Esophagus muscularis mucosa (tissue), 4 donors: ENCODE data around the gene S100Z. TPM values are rescaled to one million over a fixed set of nuclear protein-coding genes. Genes with fewer than 3 reads are reported as not detected.

Source experiments
- DNase-seq: peaks from one replicate; pipeline ENCODE4 v3.0.0-alpha.2; 2017; ENCODE audit errors: extremely low spot score
- H3K27ac ChIP-seq, 4 donors: fragments of 200-600 bp; sonication (generic); replicated peaks in 1 of 4; 1 replicate in 3 of 4; 2 replicates in 1 of 4; pipeline ENCODE4 v1.5.1; 2016 to 2019; ENCODE audit warnings: mild to moderate bottlenecking in 1 of 4
- H3K27me3 ChIP-seq, 4 donors: fragments of 200-600 bp; sonication (generic); one replicate each; pipeline versions ENCODE4 v1.5.1 to v1.6.0; 2016 to 2019
- H3K36me3 ChIP-seq, 4 donors: fragments of 200-600 bp; sonication (generic); one replicate each; pipeline ENCODE4 v1.5.1; 2016 to 2019
- H3K4me1 ChIP-seq, 4 donors: fragments of 200-600 bp; sonication (generic); one replicate each; pipeline ENCODE4 v1.5.1; 2016 to 2019
- H3K4me3 ChIP-seq, 4 donors: fragments of 200-600 bp; sonication (generic); 1 replicate in 2 of 4; 2 replicates in 2 of 4; pipeline ENCODE4 v1.5.1; 2016 to 2019; ENCODE audit warnings: mild to moderate bottlenecking in 4 of 4, moderate library complexity in 1 of 4
- H3K9me3 ChIP-seq, 4 donors: fragments of 200-600 bp; sonication (generic); 1 replicate in 3 of 4; 2 replicates in 1 of 4; pipeline ENCODE4 v1.5.1; 2016 to 2019
- EP300 ChIP-seq: sonication (generic); formaldehyde crosslinking; IDR thresholded peaks from one replicate; pipeline ENCODE4 v1.6.1; 2017; ENCODE audit warnings: antibody characterized with exemption
- POLR2A ChIP-seq: fragments of 450-650 bp; IDR thresholded peaks from one replicate; pipeline ENCODE4 v1.6.1; 2017; ENCODE audit warnings: antibody characterized with exemption, moderate library complexity, mild to moderate bottlenecking, low read depth
- POLR2AphosphoS5 ChIP-seq, 2 donors: sonication (generic); formaldehyde crosslinking; IDR thresholded peaks; one replicate each; pipeline ENCODE4 v1.6.1; 2017; ENCODE audit warnings: antibody characterized with exemption in 2 of 2
- WGBS: methylation state at CpG from one replicate; pipeline ENCODE4 v1.1.5; 2018; 5-methylcytosine and 5-hydroxymethylcytosine counted together
- intact Hi-C: fragments of 100-400 bp; cut with DNase I; formaldehyde crosslinking; loops from one replicate; pipeline ENCODE4 v1.15.1; 2023
- total RNA-seq, 4 donors: library from RNA; depleted of rRNA; stranded (reverse); fragments of >200 nt; gene quantifications; one replicate each; pipeline versions ENCODE4 v1.1.0 to v1.2.1, GENCODE V29; 2016
- TF ChIP-seq, protein P1 (sequence below), 3 experiments: fragments of 200-600 bp in 2 of 3; fragments of 450-650 bp in 1 of 3; sonication (generic) in 2 of 3; IDR thresholded peaks; one replicate each; pipeline ENCODE4 v1.5.1; 2017 to 2019; ENCODE audit warnings: antibody characterized with exemption in 3 of 3, mild to moderate bottlenecking in 2 of 3, moderate library complexity in 1 of 3

Gene S100Z
- total RNA-seq, result not detected

DNA sequence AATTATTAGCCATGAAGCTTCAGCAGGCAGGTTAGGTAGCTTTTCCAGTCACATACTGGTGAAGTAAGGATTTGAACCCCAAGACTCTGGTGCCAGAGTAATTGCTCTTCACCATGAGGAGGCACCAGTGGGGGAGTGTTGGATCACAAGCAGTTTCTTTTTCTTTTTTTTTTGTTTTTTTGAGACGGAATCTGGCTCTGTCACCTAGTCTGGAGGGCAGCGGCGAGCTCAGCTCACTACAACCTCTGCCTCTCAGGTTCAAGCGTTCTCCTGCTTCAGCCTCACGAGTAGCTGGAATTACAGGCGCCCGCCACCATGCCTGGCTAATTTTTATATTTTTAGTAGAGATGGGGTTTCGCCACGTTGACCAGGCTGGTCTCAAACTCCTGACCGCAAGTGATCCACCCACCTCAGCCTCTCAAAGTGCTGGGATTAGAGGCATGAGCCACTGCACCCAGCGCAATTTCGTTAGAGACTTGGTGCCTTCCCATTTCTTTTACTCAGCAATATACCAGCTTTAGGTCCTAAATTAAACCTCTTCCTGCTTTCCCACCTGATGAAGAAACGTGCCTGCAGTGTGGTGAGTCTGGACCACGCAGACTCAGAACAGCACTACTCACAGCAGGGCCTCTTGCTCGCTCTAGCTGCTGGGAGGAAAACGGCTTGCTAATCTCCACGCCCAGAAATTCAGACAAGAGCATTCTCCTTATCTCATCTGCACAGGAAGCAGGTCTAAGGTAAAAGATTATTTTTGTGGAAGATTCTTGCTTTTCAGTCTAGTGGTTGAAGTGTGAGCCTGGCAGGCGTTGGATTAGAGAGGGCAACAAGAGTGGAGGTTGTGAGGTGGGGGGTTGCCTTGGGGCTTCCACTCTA is at the start of gene S100Z:
TSS of gene S100Z (plus strand) at position 596 of the 873 bp plus-strand sequence. CDS start 25,346 bp downstream, outside the sequence.
- H3K27me3 ChIP-seq, result no peaks in the 10 kb centered on the region
- H3K36me3 ChIP-seq, result no peaks in the 10 kb centered on the region
- H3K4me1 ChIP-seq, result no peaks in the 10 kb centered on the region
- no peak for DNase-seq
- intact Hi-C loops, result no loop called here
- 80% methylated on average over 18 of the region's 18 CpGs for WGBS
- no peaks in the 10 kb centered on the region for H3K9me3 ChIP-seq
- no peak within 1 kb of the TSS for H3K4me3 ChIP-seq
- TF ChIP-seq POLR2A, result no peak
- TF ChIP-seq POLR2AphosphoS5 (IDR thresholded peaks at IDR 0.05), result no peak
- TF ChIP-seq EP300, result no peak
- TF ChIP-seq, protein P1, sequence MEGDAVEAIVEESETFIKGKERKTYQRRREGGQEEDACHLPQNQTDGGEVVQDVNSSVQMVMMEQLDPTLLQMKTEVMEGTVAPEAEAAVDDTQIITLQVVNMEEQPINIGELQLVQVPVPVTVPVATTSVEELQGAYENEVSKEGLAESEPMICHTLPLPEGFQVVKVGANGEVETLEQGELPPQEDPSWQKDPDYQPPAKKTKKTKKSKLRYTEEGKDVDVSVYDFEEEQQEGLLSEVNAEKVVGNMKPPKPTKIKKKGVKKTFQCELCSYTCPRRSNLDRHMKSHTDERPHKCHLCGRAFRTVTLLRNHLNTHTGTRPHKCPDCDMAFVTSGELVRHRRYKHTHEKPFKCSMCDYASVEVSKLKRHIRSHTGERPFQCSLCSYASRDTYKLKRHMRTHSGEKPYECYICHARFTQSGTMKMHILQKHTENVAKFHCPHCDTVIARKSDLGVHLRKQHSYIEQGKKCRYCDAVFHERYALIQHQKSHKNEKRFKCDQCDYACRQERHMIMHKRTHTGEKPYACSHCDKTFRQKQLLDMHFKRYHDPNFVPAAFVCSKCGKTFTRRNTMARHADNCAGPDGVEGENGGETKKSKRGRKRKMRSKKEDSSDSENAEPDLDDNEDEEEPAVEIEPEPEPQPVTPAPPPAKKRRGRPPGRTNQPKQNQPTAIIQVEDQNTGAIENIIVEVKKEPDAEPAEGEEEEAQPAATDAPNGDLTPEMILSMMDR (IDR thresholded peaks at IDR 0.05), result no peak
- no peak within 1 kb of the TSS for H3K27ac ChIP-seq

DNA sequence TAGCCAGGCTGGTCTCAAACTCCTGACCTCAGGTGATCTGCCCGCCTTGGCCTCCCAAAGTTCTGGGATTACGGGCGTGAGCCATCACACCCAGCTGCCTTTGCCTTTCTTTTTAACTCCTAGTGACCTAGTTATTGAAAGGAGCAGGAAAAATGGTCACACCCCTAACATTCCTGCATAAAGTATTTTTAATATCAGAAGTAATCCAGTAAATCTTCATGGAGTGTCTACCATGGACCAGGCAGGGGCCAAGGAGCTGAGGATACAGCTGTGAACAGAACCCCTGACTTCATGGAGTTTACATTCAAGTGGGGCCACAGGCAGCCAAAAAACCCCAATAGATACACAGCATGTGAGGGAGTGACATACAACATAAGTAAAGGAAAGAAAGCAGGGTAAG is 49.2 kb upstream of the S100Z start:
- H3K9me3 ChIP-seq, result no peaks in the 10 kb centered on the region
- 97% methylated on average over 3 of the region's 3 CpGs for WGBS

DNA sequence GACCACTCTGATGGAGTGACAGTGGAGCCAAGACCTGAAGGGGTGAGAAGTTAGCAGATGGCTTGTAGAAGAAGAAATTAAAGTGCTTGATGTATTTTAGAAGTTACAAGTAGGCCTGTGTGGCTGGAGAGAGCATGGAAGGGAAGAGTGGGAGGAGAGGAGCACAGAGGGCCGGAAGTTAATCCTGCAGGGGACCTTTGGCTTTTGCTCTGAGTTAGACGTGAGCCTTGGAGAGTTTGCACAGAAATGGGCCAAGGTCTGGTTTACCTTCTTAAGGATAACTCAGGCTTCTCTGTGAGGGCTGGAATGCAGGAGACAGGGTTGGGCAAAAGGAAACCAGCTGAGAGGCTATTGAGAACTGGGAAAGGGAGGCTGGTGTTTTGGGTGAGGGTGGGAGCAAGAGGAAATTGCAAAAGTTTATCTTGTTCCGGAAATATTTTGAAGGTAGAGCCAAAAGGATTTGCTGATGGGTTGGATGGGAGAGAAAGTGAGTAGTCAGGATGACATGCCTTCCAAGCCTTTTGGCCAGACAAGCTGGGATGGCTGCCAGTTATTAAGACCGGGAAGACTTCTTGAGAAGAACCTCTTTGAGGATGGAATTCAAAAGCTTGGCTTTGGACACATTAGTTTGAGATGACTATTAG is 48.5 kb upstream of the S100Z start:
- H3K27ac ChIP-seq, result no peak overlapping the region
- H3K27me3 ChIP-seq, result peaks cover 0 to 3% (median 0%) of the 10 kb centered on the region in 4 donors
- no peaks in the 10 kb centered on the region for H3K9me3 ChIP-seq
- peaks cover 0 to 5% (median 0%) of the 10 kb centered on the region in 4 donors for H3K4me1 ChIP-seq
- intact Hi-C loops, result no loop called here
- no peak for DNase-seq
- TF ChIP-seq EP300 (no peak), POLR2AphosphoS5 (IDR thresholded peaks at IDR 0.05) (no peak), POLR2A (no peak)
- TF ChIP-seq, protein P1 (IDR thresholded peaks at IDR 0.05), result no peak
- no peak overlapping the region for H3K4me3 ChIP-seq
- no peaks in the 10 kb centered on the region for H3K36me3 ChIP-seq
- WGBS, result 53% methylated on average over 4 of the region's 4 CpGs

More for the DNA sequence above, 49.2 kb upstream of the S100Z start:
- Histone ChIP-seq H3K27me3 (peaks cover 0 to 3% (median 0%) of the 10 kb centered on the region in 4 donors), H3K27ac (no peak overlapping the region), H3K4me1 (peaks cover 0 to 5% (median 0%) of the 10 kb centered on the region in 4 donors), H3K4me3 (no peak overlapping the region), H3K36me3 (no peaks in the 10 kb centered on the region)
- no peak for DNase-seq
- TF ChIP-seq, protein P1 (IDR thresholded peaks at IDR 0.05), result no peak
- TF ChIP-seq EP300, result no peak
- no peak for TF ChIP-seq POLR2A
- no peak for TF ChIP-seq POLR2AphosphoS5 (IDR thresholded peaks at IDR 0.05)
- intact Hi-C loops, result no loop called here

DNA sequence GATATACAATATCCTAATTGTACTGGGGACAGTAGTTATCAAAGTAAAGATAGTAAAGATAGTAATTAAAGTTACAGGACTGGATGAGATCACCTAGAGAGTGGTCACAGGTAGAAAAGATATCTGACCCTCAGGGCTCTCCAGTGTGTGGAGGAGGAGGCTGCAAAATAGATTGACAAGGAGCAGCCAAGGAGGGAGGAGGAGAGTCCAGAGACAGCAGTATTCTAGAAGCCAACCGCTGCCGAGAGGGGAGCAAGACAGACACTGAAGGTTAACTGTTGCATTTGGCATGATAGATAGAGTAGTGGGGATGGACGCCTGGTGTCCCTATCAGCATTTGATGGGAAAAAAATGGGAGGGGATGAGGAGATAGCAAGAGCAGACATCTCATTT is 48.0 kb upstream of the S100Z start:
- intact Hi-C loops, result no loop called here
- Histone ChIP-seq H3K36me3 (no peaks in the 10 kb centered on the region), H3K4me3 (no peak overlapping the region), H3K9me3 (no peaks in the 10 kb centered on the region), H3K27ac (no peak overlapping the region), H3K27me3 (peaks cover 0 to 3% (median 0%) of the 10 kb centered on the region in 4 donors), H3K4me1 (peaks cover 0 to 5% (median 0%) of the 10 kb centered on the region in 4 donors)
- WGBS, result 83% methylated on average over 3 of the region's 3 CpGs
- TF ChIP-seq, protein P1 (IDR thresholded peaks at IDR 0.05), result no peak
- TF ChIP-seq EP300 (no peak), POLR2A (no peak), POLR2AphosphoS5 (IDR thresholded peaks at IDR 0.05) (no peak)
- no peak for DNase-seq
